Measurements from ENCODE around the gene BAHCC1.

- TF ChIP-seq, protein P1, sequence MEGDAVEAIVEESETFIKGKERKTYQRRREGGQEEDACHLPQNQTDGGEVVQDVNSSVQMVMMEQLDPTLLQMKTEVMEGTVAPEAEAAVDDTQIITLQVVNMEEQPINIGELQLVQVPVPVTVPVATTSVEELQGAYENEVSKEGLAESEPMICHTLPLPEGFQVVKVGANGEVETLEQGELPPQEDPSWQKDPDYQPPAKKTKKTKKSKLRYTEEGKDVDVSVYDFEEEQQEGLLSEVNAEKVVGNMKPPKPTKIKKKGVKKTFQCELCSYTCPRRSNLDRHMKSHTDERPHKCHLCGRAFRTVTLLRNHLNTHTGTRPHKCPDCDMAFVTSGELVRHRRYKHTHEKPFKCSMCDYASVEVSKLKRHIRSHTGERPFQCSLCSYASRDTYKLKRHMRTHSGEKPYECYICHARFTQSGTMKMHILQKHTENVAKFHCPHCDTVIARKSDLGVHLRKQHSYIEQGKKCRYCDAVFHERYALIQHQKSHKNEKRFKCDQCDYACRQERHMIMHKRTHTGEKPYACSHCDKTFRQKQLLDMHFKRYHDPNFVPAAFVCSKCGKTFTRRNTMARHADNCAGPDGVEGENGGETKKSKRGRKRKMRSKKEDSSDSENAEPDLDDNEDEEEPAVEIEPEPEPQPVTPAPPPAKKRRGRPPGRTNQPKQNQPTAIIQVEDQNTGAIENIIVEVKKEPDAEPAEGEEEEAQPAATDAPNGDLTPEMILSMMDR (tag by site-specific recombination; IDR thresholded peaks at IDR 0.05), result no peak
- TF ChIP-seq ZSCAN23 (tag by site-specific recombination; IDR thresholded peaks at IDR 0.05), result no peak
- no peak for TF ChIP-seq SP2 (tag by site-specific recombination; IDR thresholded peaks at IDR 0.05)
- no peak for TF ChIP-seq ZNF112 (tag by site-specific recombination; IDR thresholded peaks at IDR 0.05)
- TF ChIP-seq ZBTB26 (tag by site-specific recombination; optimal IDR thresholded peaks at IDR 0.05), result no peak
These were observed 63.4 kb downstream of the BAHCC1 start for GRCh38 chr17:81458628-81459027.

Measured in HEK293 (cell line).